Uterus (tissue), 4 donors: Measurements from ENCODE around the gene DHRS3. TPM values are rescaled to one million over a fixed set of nuclear protein-coding genes. Genes with fewer than 3 reads are reported as not detected.
A peak's percentile ranks its signal among the peaks of the same experiment; 100 is the strongest.

Experiments used
- DNase-seq, 2 donors: peaks; one replicate each; pipeline ENCODE4 v3.0.0-alpha.2; 2019 to 2020
- H3K27ac ChIP-seq, 2 donors: fragments of 200-600 bp; sonication (generic); 1 replicate in 1 of 2; 2 replicates in 1 of 2; pipeline ENCODE4 v1.5.1; 2016 to 2018
- H3K27me3 ChIP-seq, 2 donors: fragments of 200-600 bp; sonication (generic); one replicate each; pipeline ENCODE4 v1.5.1; 2018 to 2019; ENCODE audit warnings: control low read depth in 1 of 2
- H3K36me3 ChIP-seq, 2 donors: fragments of 200-600 bp; sonication (generic); one replicate each; pipeline ENCODE4 v1.5.1; 2019; ENCODE audit warnings: control low read depth in 1 of 2
- H3K4me1 ChIP-seq, 2 donors: fragments of 200-600 bp; sonication (generic); one replicate each; pipeline ENCODE4 v1.5.1; 2018 to 2019; ENCODE audit warnings: control low read depth in 1 of 2
- H3K4me3 ChIP-seq, 2 donors: fragments of 200-600 bp; sonication (generic); 1 replicate in 1 of 2; 2 replicates in 1 of 2; pipeline ENCODE4 v1.5.1; 2018 to 2019; ENCODE audit warnings: mild to moderate bottlenecking in 1 of 2
- H3K9me3 ChIP-seq, 2 donors: fragments of 200-600 bp; sonication (generic); one replicate each; pipeline ENCODE4 v1.5.1; 2019; ENCODE audit warnings: control low read depth in 1 of 2
- CTCF ChIP-seq, 4 experiments: fragments of 200-600 bp in 2 of 4; fragments of 450-650 bp in 2 of 4; sonication (generic) in 2 of 4; IDR thresholded peaks; one replicate each; pipeline ENCODE4 v1.5.1; 2016 to 2019; ENCODE audit warnings: antibody characterized with exemption in 4 of 4, mild to moderate bottlenecking in 2 of 4, moderate library complexity in 1 of 4
- POLR2A ChIP-seq, 2 donors: fragments of 450-650 bp; IDR thresholded peaks; one replicate each; pipeline ENCODE4 v1.6.1; 2016; ENCODE audit warnings: antibody characterized with exemption in 2 of 2, mild to moderate bottlenecking in 1 of 2, moderate library complexity in 1 of 2
- intact Hi-C: fragments of 100-400 bp; cut with DNase I; formaldehyde crosslinking; loops from one replicate; pipeline ENCODE4 v1.15.1; 2023; ENCODE audit warnings: low total_unique reads
- total RNA-seq, 4 donors: library from RNA; depleted of rRNA in 3 of 4; stranded (reverse); fragments of >200 nt in 3 of 4; gene quantifications; one replicate each; pipeline versions ENCODE4 v1.1.0 to v1.2.4, GENCODE V29; 2014 to 2023
- donor health status: DM: yes; HTN: yes; CAD: no.

DHRS3 gene
- total RNA-seq, 4 donors from 2014 or later = 12.6 to 82.0 (median 51.5) TPM

GRCh38 chr1:12625276-12625675, 7.3 kb upstream of the DHRS3 start:
- peaks cover 0 to 8% of the 10 kb centered on the region in 2 donors for H3K4me1 ChIP-seq
- no peaks in the 10 kb centered on the region for H3K27me3 ChIP-seq
- TF ChIP-seq CTCF (IDR thresholded peaks at IDR 0.05) (no peak), POLR2A (IDR thresholded peaks at IDR 0.05) (no peak)
- no peaks in the 10 kb centered on the region for H3K36me3 ChIP-seq
- intact Hi-C loops = no loop called here
- no peaks in the 10 kb centered on the region for H3K9me3 ChIP-seq
- no peak overlapping the region for H3K4me3 ChIP-seq
- DNase-seq = no peak
- no peak overlapping the region for H3K27ac ChIP-seq

GRCh38 chr1:12622506-12622905, 4.5 kb upstream of the DHRS3 start:
- Histone ChIP-seq H3K27me3 (no peaks in the 10 kb centered on the region), H3K4me3 (no peak overlapping the region), H3K9me3 (no peaks in the 10 kb centered on the region), H3K36me3 (no peaks in the 10 kb centered on the region), H3K27ac (peak overlapping the region; percentile 51 to 63), H3K4me1 (peaks cover 0 to 12% of the 10 kb centered on the region in 2 donors)
- peak in 1 of 2 donors; percentile 38 for DNase-seq
- TF ChIP-seq CTCF (IDR thresholded peaks at IDR 0.05) = no peak
- TF ChIP-seq POLR2A (IDR thresholded peaks at IDR 0.05) = no peak
- intact Hi-C loops = loop anchor here (5.0 kb wide), 1 partner anchor 215 kb away; no protein-coding TSS in a partner anchor

- peak overlapping the region; percentile 51 to 63 for H3K27ac ChIP-seq
- no peaks in the 10 kb centered on the region for H3K9me3 ChIP-seq
- peak in 1 of 2 donors; percentile 44 for DNase-seq
- peaks cover 0 to 12% of the 10 kb centered on the region in 2 donors for H3K4me1 ChIP-seq
- H3K27me3 ChIP-seq = no peaks in the 10 kb centered on the region
- no peaks in the 10 kb centered on the region for H3K36me3 ChIP-seq
- H3K4me3 ChIP-seq = no peak overlapping the region
- intact Hi-C loops = loop anchor here (5.0 kb wide), 1 partner anchor 214 kb away; no protein-coding TSS in a partner anchor
- no peak for TF ChIP-seq POLR2A (IDR thresholded peaks at IDR 0.05)
- no peak for TF ChIP-seq CTCF (IDR thresholded peaks at IDR 0.05)
Observed at GRCh38 chr1:12621346-12622335, 3.6 kb upstream of the DHRS3 start.

GRCh38 chr1:12620931-12621330, 2.9 kb upstream of the DHRS3 start:
- no peak for DNase-seq
- Histone ChIP-seq H3K9me3 (no peaks in the 10 kb centered on the region), H3K36me3 (no peaks in the 10 kb centered on the region), H3K4me3 (no peak overlapping the region), H3K27me3 (no peaks in the 10 kb centered on the region), H3K4me1 (peaks cover 0 to 12% of the 10 kb centered on the region in 2 donors), H3K27ac (peak overlapping the region; percentile 2 to 94)
- TF ChIP-seq CTCF (IDR thresholded peaks at IDR 0.05) (no peak), POLR2A (IDR thresholded peaks at IDR 0.05) (no peak)
- intact Hi-C loops = loop anchor here (5.0 kb wide), 1 partner anchor 214 kb away; no protein-coding TSS in a partner anchor

- Histone ChIP-seq H3K36me3 (no peaks in the 10 kb centered on the region), H3K9me3 (no peaks in the 10 kb centered on the region), H3K27ac (peak overlapping the region; percentile 93 to 94), H3K4me3 (no peak overlapping the region), H3K4me1 (peaks cover 0 to 12% of the 10 kb centered on the region in 2 donors), H3K27me3 (no peaks in the 10 kb centered on the region)
- DNase-seq = no peak
- TF ChIP-seq POLR2A (IDR thresholded peaks at IDR 0.05) (no peak), CTCF (IDR thresholded peaks at IDR 0.05) (no peak)
- intact Hi-C loops = loop anchor here (5.0 kb wide), 1 partner anchor 213 kb away; no protein-coding TSS in a partner anchor
Observed at GRCh38 chr1:12620488-12620865, 2.5 kb upstream of the DHRS3 start.
